Astrocyte (in vitro differentiated cells and primary cell): ENCODE results near the gene VWA2. TPM values are rescaled to one million over a fixed set of nuclear protein-coding genes. Genes with fewer than 3 reads are reported as not detected.

Experiments used
- DNase-seq: peaks from one replicate; pipeline ENCODE4 v3.0.0-alpha.2; 2010; ENCODE audit warnings: low read depth
- FAIRE-seq: peaks from 2 replicates; lab custom pipeline; 2011; peaks lifted over from hg19 to GRCh38; lab: Jason Lieb, UNC
- H2AFZ ChIP-seq: 2 replicates; pipeline ENCODE4 v1.6.0; 2012; ENCODE audit warnings: low read depth, low read length, inconsistent platforms
- H3K27ac ChIP-seq: 2 replicates; pipeline ENCODE4 v1.5.1; 2011; ENCODE audit warnings: low read depth, low read length, inconsistent platforms
- H3K27me3 ChIP-seq: 2 replicates; pipeline ENCODE4 v1.6.0; 2011; ENCODE audit warnings: low read length, inconsistent platforms; ENCODE audit not compliant: insufficient read depth
- H3K36me3 ChIP-seq: 2 replicates; pipeline ENCODE4 v1.5.1; 2011; ENCODE audit warnings: low read length, inconsistent platforms; ENCODE audit not compliant: insufficient read depth
- H3K4me1 ChIP-seq: 2 replicates; pipeline ENCODE4 v1.5.1; 2011; ENCODE audit warnings: low read length, inconsistent platforms; ENCODE audit not compliant: insufficient read depth
- H3K4me2 ChIP-seq: 2 replicates; pipeline ENCODE4 v1.6.0; 2012; ENCODE audit warnings: low read length, inconsistent platforms
- H3K4me3 ChIP-seq: 2 replicates; pipeline ENCODE4 v1.5.1; 2011; ENCODE audit warnings: low read depth, mild to moderate bottlenecking, low read length, inconsistent platforms; ENCODE audit not compliant: insufficient read depth
- H3K79me2 ChIP-seq: 2 replicates; pipeline ENCODE4 v1.6.0; 2012; ENCODE audit warnings: mild to moderate bottlenecking, low read length, inconsistent platforms; ENCODE audit not compliant: insufficient read depth
- H3K9ac ChIP-seq: 2 replicates; pipeline ENCODE4 v1.6.0; 2012; ENCODE audit warnings: mild to moderate bottlenecking, low read length, inconsistent platforms
- H3K9me3 ChIP-seq: 2 replicates; pipeline ENCODE4 v1.5.1; 2012; ENCODE audit warnings: low read depth, mild to moderate bottlenecking, low read length, inconsistent platforms; ENCODE audit not compliant: insufficient read depth
- H4K20me1 ChIP-seq: 2 replicates; pipeline ENCODE4 v1.6.0; 2012; ENCODE audit warnings: low read length, inconsistent platforms; ENCODE audit not compliant: insufficient read depth
- H3K27ac Mint-ChIP-seq: one replicate; pipeline ENCODE4 v1.8.0; 2021; ENCODE audit warnings: mild to moderate bottlenecking, mixed read lengths; ENCODE audit not compliant: unreplicated experiment
- H3K27me3 Mint-ChIP-seq: one replicate; pipeline ENCODE4 v1.8.0; 2021; ENCODE audit warnings: low read depth, mixed read lengths; ENCODE audit not compliant: unreplicated experiment
- H3K36me3 Mint-ChIP-seq: one replicate; pipeline ENCODE4 v1.8.0; 2021; ENCODE audit warnings: low read depth, mixed read lengths; ENCODE audit not compliant: unreplicated experiment
- H3K4me1 Mint-ChIP-seq: one replicate; pipeline ENCODE4 v1.8.0; 2021; ENCODE audit warnings: low read depth, mixed read lengths; ENCODE audit not compliant: unreplicated experiment
- H3K4me3 Mint-ChIP-seq: one replicate; pipeline ENCODE4 v1.8.0; 2021; ENCODE audit warnings: mild to moderate bottlenecking, moderate library complexity, mixed read lengths; ENCODE audit not compliant: unreplicated experiment
- H3K9me3 Mint-ChIP-seq: one replicate; pipeline ENCODE4 v1.8.0; 2021; ENCODE audit warnings: mild to moderate bottlenecking, mixed read lengths; ENCODE audit not compliant: unreplicated experiment
- CTCF ChIP-seq: IDR thresholded peaks from 2 replicates; pipeline ENCODE4 v1.5.1; 2011; ENCODE audit warnings: low read depth, mild to moderate bottlenecking, inconsistent platforms, low read length, moderate library complexity; ENCODE audit not compliant: insufficient read depth
- EZH2 ChIP-seq: IDR thresholded peaks from 2 replicates; pipeline ENCODE4 v1.6.1; 2012; ENCODE audit warnings: mild to moderate bottlenecking, low read length, inconsistent platforms; ENCODE audit not compliant: insufficient read depth
- total RNA-seq: library from RNA; stranded (reverse); gene quantifications from 2 replicates; pipeline ENCODE4 v1.2.1, GENCODE V29; 2021

Gene VWA2
- total RNA-seq, 1 donor from 2014 or later, result 0.25 TPM

GRCh38 chr10:114278140-114278883 is 39.3 kb downstream of the VWA2 start:
- Histone ChIP-seq H3K27me3 (peaks cover 10% of the 10 kb centered on the region), H3K79me2 (no peaks in the 10 kb centered on the region), H3K9ac (no peak overlapping the region), H3K4me3 (no peak overlapping the region), H3K9me3 (no peaks in the 10 kb centered on the region), H3K4me1 (no peaks in the 10 kb centered on the region), H3K27ac (no peak overlapping the region), H3K4me2 (no peak overlapping the region), H2AFZ (no peak overlapping the region), H4K20me1 (no peaks in the 10 kb centered on the region), H3K36me3 (no peaks in the 10 kb centered on the region)
- H3K4me3 Mint-ChIP-seq, result no peak overlapping the region
- peaks cover 3% of the 10 kb centered on the region for H3K4me1 Mint-ChIP-seq
- no peak overlapping the region for H3K27ac Mint-ChIP-seq
- H3K27me3 Mint-ChIP-seq, result peaks cover 31% of the 10 kb centered on the region
- TF ChIP-seq EZH2, result no peak
- no peak for TF ChIP-seq CTCF
- DNase-seq (no peak), FAIRE-seq (no peak)
- H3K36me3 Mint-ChIP-seq, result no peaks in the 10 kb centered on the region
- H3K9me3 Mint-ChIP-seq, result peaks cover 3% of the 10 kb centered on the region

DNA sequence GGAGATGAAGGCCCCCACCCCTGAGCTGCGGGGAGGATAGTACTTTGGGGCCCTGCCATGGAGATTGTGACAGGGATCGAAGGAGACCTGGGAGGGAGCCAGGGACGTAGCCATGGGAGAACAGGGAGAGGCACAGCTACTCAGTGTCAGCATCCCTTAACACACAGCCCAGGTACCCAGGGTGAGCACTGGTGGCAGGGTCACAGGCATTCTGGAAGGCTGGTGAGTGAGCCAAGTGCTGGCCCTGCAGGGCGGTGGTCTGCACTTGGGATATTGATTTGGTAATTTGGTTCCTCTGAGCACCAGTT is 39.8 kb downstream of the VWA2 start:
- no peak overlapping the region for H3K27ac Mint-ChIP-seq
- no peaks in the 10 kb centered on the region for H3K79me2 ChIP-seq
- no peak overlapping the region for H3K27ac ChIP-seq
- TF ChIP-seq CTCF (no peak), EZH2 (no peak)
- peaks cover 1% of the 10 kb centered on the region for H3K9me3 Mint-ChIP-seq
- H4K20me1 ChIP-seq, result no peaks in the 10 kb centered on the region
- no peak for DNase-seq
- peaks cover 10% of the 10 kb centered on the region for H3K27me3 ChIP-seq
- FAIRE-seq, result no peak
- H3K4me3 ChIP-seq, result no peak overlapping the region
- peaks cover 3% of the 10 kb centered on the region for H3K4me1 Mint-ChIP-seq
- H3K36me3 ChIP-seq, result no peaks in the 10 kb centered on the region
- no peaks in the 10 kb centered on the region for H3K36me3 Mint-ChIP-seq
- no peak overlapping the region for H3K4me3 Mint-ChIP-seq
- no peaks in the 10 kb centered on the region for H3K4me1 ChIP-seq
- H3K4me2 ChIP-seq, result no peak overlapping the region
- H3K9ac ChIP-seq, result no peak overlapping the region
- peaks cover 31% of the 10 kb centered on the region for H3K27me3 Mint-ChIP-seq
- no peaks in the 10 kb centered on the region for H3K9me3 ChIP-seq
- no peak overlapping the region for H2AFZ ChIP-seq

GRCh38 chr10:114279289-114279688 is 40.2 kb downstream of the VWA2 start:
- H3K79me2 ChIP-seq, result no peaks in the 10 kb centered on the region
- H3K27me3 Mint-ChIP-seq, result peaks cover 31% of the 10 kb centered on the region
- H3K4me1 ChIP-seq, result no peaks in the 10 kb centered on the region
- H3K36me3 ChIP-seq, result no peaks in the 10 kb centered on the region
- peaks cover 4% of the 10 kb centered on the region for H3K4me1 Mint-ChIP-seq
- no peak overlapping the region for H3K27ac Mint-ChIP-seq
- H3K27me3 ChIP-seq, result peaks cover 6% of the 10 kb centered on the region
- no peak for TF ChIP-seq CTCF
- no peak for TF ChIP-seq EZH2
- no peak overlapping the region for H3K9ac ChIP-seq
- H3K4me3 ChIP-seq, result no peak overlapping the region
- DNase-seq (no peak), FAIRE-seq (no peak)
- H3K9me3 ChIP-seq, result no peaks in the 10 kb centered on the region
- H3K36me3 Mint-ChIP-seq, result no peaks in the 10 kb centered on the region
- no peak overlapping the region for H3K27ac ChIP-seq
- no peak overlapping the region for H2AFZ ChIP-seq
- H3K4me3 Mint-ChIP-seq, result no peak overlapping the region
- H3K4me2 ChIP-seq, result no peak overlapping the region
- H3K9me3 Mint-ChIP-seq, result no peaks in the 10 kb centered on the region
- no peaks in the 10 kb centered on the region for H4K20me1 ChIP-seq
